Dendritic cell treated with granulocyte-macrophage colony-stimulating factor and Interleukin-4, amounts not matched to agents 40 ng/mL and 50 ng/mL, for 4 days (primary cell): ENCODE results near the gene ETV3L.

Experiments
- H3K27ac Mint-ChIP-seq: one replicate; pipeline ENCODE4 v1.8.0; 2022; ENCODE audit warnings: mild to moderate bottlenecking, mixed read lengths
- H3K27me3 Mint-ChIP-seq: one replicate; pipeline ENCODE4 v1.8.0; 2022; ENCODE audit warnings: mild to moderate bottlenecking, mixed read lengths
- H3K36me3 Mint-ChIP-seq: one replicate; pipeline ENCODE4 v1.8.0; 2022; ENCODE audit warnings: low read depth, mixed read lengths
- H3K4me1 Mint-ChIP-seq: one replicate; pipeline ENCODE4 v1.8.0; 2022; ENCODE audit warnings: low read depth, mixed read lengths
- H3K4me3 Mint-ChIP-seq: one replicate; pipeline ENCODE4 v1.8.0; 2022; ENCODE audit warnings: mild to moderate bottlenecking, moderate library complexity, mixed read lengths
- H3K9me3 Mint-ChIP-seq: one replicate; pipeline ENCODE4 v1.8.0; 2022; ENCODE audit warnings: mixed read lengths
- intact Hi-C: fragments of 100-400 bp; cut with micrococcal nuclease; formaldehyde crosslinking; loops from one replicate; pipeline ENCODE4 v1.15.0; 2022

The ETV3L gene

DNA sequence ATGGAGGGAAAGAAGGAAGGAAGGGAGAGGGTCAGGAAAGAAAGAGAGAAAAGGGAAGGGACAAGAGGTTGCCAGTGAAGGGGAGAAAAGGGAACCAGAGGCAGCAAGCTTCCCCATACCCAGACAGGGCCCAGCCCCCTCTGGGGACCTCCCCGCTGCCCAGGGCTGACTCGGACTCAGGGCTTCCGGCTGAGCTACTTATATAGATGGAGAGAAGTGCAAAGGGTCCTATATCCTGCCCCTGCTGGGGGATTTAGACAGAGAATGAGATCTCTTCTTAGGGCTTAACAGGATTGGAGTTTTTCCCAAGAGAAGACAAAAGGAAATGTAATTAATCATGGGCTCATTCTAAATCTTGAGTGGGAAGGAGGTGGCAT lies at the start of gene ETV3L:
Gene ETV3L, minus strand, starts transcription at position 176 of the 377 bp plus-strand sequence. CDS start 285 bp downstream, outside the sequence.
- no peak within 1 kb of the TSS for H3K27ac Mint-ChIP-seq
- peaks cover 46% of the 10 kb centered on the region for H3K4me1 Mint-ChIP-seq
- H3K4me3 Mint-ChIP-seq = no peak within 1 kb of the TSS
- intact Hi-C loops = no loop called here
- peaks cover 6% of the 10 kb centered on the region for H3K27me3 Mint-ChIP-seq
- H3K9me3 Mint-ChIP-seq = no peaks in the 10 kb centered on the region
- no peaks in the 10 kb centered on the region for H3K36me3 Mint-ChIP-seq

DNA sequence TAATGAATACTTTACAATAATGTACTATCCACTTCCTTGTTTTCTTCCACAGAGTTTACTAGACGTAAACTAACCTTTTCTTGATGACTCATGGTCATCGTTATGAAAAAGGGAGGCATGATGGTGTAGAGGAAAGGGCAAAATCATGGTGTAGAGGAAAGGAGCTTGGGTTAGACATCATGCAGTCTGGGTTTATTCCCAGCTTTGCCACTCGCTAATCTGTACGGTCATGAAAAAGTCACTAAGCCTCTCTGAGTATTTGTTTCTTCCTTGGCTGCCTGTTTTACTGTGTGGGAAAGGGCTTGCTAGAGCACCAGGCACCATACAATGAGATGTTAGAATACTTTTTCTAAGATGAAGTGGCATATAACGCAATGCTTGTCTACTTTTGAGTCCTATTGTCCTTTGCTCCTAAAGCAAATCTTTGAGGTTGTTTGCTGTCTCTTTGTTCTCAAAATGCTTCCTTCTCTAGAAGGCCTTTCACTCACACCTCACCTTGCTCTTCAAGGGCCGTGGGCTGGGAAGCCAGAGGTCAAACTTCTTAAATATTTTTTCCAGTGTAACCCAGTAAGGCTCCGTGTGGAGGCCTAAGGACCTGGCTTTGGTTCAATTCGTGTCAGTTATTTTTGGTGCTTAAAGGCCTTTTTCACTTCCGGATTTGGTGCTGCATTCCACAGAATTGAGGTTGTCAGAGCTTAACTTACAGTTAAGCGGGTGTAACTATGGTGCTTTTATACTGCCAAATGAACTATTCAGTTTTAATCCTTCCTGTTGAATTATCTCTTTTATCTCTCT lies 48.5 kb upstream of the ETV3L start:
- H3K27me3 Mint-ChIP-seq = peaks cover 2% of the 10 kb centered on the region
- H3K9me3 Mint-ChIP-seq = no peaks in the 10 kb centered on the region
- H3K27ac Mint-ChIP-seq = peak overlapping the region; percentile 96

GRCh38 chr1:157147037-157147436 lies 47.4 kb upstream of the ETV3L start:
- no peaks in the 10 kb centered on the region for H3K27me3 Mint-ChIP-seq
- no peak overlapping the region for H3K4me3 Mint-ChIP-seq
- no peaks in the 10 kb centered on the region for H3K36me3 Mint-ChIP-seq
- H3K4me1 Mint-ChIP-seq = peaks cover 75% of the 10 kb centered on the region
- H3K27ac Mint-ChIP-seq = peak overlapping the region; percentile 96
- intact Hi-C loops = no loop called here
- no peaks in the 10 kb centered on the region for H3K9me3 Mint-ChIP-seq

More for the DNA sequence above, 48.5 kb upstream of the ETV3L start:
- intact Hi-C loops = no loop called here
- Mint-ChIP-seq H3K4me1 (peaks cover 75% of the 10 kb centered on the region), H3K36me3 (no peaks in the 10 kb centered on the region), H3K4me3 (peak overlapping the region; percentile 44)

- Mint-ChIP-seq H3K27ac (no peak overlapping the region), H3K4me1 (peaks cover 73% of the 10 kb centered on the region), H3K9me3 (no peaks in the 10 kb centered on the region), H3K36me3 (no peaks in the 10 kb centered on the region), H3K4me3 (no peak overlapping the region), H3K27me3 (no peaks in the 10 kb centered on the region)
- intact Hi-C loops = no loop called here
Measured at GRCh38 chr1:157146244-157146643, 46.6 kb upstream of the ETV3L start.

DNA sequence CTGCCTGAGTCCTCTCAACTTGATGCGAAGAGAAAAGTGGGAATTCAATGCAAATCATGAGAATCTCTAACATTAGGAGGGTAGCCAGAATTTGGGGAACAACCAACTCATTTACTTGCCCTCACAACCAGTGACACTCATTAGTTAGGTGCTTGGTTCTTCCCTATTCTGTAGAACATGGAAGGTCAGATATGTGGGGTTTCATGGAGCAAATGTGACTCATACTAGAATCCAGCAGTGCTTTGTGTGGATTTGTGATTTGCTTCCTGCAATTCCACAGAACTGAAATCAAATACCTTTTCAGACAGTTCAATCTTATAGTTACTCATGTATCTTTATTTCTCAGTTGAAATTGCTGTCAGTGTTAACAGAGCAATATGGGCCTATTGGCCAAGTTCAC lies 45.5 kb upstream of the ETV3L start:
- peaks cover 72% of the 10 kb centered on the region for H3K4me1 Mint-ChIP-seq
- no peaks in the 10 kb centered on the region for H3K9me3 Mint-ChIP-seq
- intact Hi-C loops = no loop called here
- H3K4me3 Mint-ChIP-seq = no peak overlapping the region
- no peaks in the 10 kb centered on the region for H3K36me3 Mint-ChIP-seq
- no peaks in the 10 kb centered on the region for H3K27me3 Mint-ChIP-seq
- H3K27ac Mint-ChIP-seq = peak overlapping the region; percentile 72

GRCh38 chr1:157144509-157144908 lies 44.9 kb upstream of the ETV3L start:
- H3K4me1 Mint-ChIP-seq = peaks cover 69% of the 10 kb centered on the region

DNA sequence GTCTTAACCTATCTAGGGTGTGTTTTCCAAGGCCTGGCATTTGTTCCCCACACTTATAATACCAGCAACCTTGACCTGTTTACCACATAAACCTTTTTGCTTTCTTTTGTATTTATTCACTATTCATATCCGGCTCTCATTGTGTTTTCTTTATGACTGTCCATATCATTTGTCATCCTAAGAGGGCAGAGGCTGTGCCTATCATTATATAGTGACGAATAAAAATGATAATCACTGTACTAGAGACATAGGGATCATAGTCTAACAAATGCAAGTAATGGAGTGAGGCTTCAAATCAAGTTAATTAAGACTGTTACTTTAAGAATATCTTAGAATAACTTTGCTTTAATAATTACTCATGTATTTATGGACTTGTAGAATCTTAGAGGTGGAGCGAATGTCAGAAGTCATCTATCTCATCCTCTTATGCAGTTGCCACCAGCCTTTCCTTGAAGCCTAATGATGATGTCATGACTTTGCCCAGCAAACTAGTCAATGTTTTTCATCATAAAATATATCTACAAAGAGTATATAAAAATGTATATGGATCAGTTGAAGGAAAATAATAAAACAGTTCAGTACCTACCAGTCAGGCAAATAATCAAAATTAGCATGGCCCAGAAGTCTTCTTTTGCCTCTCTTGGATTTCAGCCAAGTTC lies 43.3 kb upstream of the ETV3L start:
- Mint-ChIP-seq H3K36me3 (peaks cover 11% of the 10 kb centered on the region), H3K4me1 (peaks cover 61% of the 10 kb centered on the region), H3K27ac (peak overlapping the region; percentile 78), H3K27me3 (no peaks in the 10 kb centered on the region), H3K9me3 (no peaks in the 10 kb centered on the region), H3K4me3 (no peak overlapping the region)
- intact Hi-C loops = no loop called here

More at GRCh38 chr1:157144509-157144908, 44.9 kb upstream of the ETV3L start:
- no peaks in the 10 kb centered on the region for H3K27me3 Mint-ChIP-seq
- peak overlapping the region; percentile 72 for H3K27ac Mint-ChIP-seq
- intact Hi-C loops = no loop called here
- no peaks in the 10 kb centered on the region for H3K36me3 Mint-ChIP-seq
- H3K4me3 Mint-ChIP-seq = no peak overlapping the region
- no peaks in the 10 kb centered on the region for H3K9me3 Mint-ChIP-seq

DNA sequence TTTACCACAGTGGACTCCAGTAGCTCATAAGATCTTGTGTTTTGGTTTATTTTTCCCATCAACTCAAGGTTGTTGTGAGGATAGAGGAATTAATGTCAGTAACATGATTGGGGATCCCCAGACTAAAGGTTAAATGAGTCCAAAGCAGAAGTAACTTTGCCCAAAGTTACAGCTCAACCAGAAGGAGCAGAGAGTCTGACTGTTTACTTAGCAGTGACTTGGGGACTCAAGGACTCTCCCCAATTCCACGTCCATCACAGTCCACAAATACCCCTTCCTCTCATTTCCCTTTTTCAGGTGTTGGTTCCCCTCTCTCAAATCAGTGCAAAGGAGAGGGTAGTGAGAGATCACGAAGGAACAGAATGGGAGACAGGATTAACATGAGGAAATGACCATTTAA lies 42.6 kb upstream of the ETV3L start:
- Mint-ChIP-seq H3K4me3 (no peak overlapping the region), H3K36me3 (peaks cover 18% of the 10 kb centered on the region), H3K27me3 (no peaks in the 10 kb centered on the region), H3K27ac (peak overlapping the region; percentile 78), H3K9me3 (no peaks in the 10 kb centered on the region), H3K4me1 (peaks cover 54% of the 10 kb centered on the region)
- intact Hi-C loops = no loop called here

DNA sequence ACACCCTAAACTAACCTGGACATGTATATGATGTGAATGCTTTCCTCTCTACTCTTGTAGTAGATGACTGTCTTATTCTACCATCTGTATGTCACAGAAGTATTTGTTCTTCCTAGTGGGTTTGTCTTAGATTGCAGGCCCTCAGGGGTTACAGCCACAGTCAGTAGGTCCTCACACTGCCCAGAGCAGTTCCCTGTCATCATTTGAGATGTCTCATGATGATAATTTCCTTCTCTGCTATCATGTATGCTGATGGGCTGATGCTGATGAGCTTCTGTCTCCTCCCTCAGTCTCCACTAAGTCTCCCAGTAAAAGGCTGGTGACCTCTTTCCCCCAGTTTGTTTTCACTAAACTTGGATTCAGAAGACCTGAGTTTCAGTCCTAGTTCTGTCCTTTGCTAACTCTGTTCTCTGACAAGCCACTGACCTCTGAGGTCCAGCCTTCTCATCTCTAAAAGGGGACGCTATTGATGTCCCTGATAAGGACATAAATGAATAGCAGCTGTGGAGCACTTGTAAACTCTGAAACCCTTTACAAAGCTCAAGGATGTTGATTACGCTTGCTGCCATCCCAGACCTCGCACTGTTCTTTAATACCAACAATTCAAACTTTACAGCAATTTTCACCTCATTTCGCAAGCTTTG lies 41.7 kb upstream of the ETV3L start:
- Mint-ChIP-seq H3K4me3 (no peak overlapping the region), H3K27ac (peak overlapping the region; percentile 40), H3K9me3 (no peaks in the 10 kb centered on the region), H3K4me1 (peaks cover 54% of the 10 kb centered on the region), H3K36me3 (peaks cover 24% of the 10 kb centered on the region), H3K27me3 (no peaks in the 10 kb centered on the region)
- intact Hi-C loops = no loop called here

- H3K9me3 Mint-ChIP-seq = no peaks in the 10 kb centered on the region
- intact Hi-C loops = no loop called here
- H3K4me1 Mint-ChIP-seq = peaks cover 63% of the 10 kb centered on the region
- no peaks in the 10 kb centered on the region for H3K27me3 Mint-ChIP-seq
- no peak overlapping the region for H3K4me3 Mint-ChIP-seq
- peaks cover 36% of the 10 kb centered on the region for H3K36me3 Mint-ChIP-seq
- H3K27ac Mint-ChIP-seq = peak overlapping the region; percentile 40
Measured at GRCh38 chr1:157140063-157140588, 40.5 kb upstream of the ETV3L start.

DNA sequence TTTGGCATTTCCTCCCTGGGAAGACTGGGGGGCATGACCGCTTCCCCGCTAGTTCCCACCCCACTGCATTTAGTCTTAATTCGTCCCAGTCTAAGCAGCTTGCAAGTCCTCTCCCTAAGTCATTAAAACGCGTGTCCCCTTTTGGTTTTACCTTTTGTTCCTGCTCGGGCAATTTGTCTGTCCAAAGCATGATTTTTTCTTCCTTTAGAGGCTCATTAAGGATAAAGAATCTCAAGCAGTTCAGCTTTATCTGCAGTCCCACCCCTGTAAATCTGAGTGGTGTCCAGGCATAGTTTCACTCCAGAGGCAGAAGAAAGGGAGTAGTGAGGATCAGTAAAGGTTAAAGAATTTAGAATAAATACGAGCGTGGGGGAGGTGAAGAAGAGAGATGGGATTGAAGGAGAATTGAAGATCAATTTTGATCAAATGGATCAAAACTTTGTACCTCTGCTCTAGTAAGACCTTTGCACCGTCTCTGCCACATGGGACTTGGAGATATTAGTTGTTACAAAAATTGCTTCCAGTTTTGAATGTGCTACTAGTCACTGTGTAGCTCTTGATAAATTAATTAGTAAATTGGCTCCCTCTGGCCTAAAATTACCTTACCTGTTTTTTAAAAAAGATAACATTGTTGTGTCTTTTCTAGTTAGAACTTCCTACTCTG lies 39.6 kb upstream of the ETV3L start:
- Mint-ChIP-seq H3K4me1 (peaks cover 63% of the 10 kb centered on the region), H3K27ac (peak overlapping the region; percentile 94)

DNA sequence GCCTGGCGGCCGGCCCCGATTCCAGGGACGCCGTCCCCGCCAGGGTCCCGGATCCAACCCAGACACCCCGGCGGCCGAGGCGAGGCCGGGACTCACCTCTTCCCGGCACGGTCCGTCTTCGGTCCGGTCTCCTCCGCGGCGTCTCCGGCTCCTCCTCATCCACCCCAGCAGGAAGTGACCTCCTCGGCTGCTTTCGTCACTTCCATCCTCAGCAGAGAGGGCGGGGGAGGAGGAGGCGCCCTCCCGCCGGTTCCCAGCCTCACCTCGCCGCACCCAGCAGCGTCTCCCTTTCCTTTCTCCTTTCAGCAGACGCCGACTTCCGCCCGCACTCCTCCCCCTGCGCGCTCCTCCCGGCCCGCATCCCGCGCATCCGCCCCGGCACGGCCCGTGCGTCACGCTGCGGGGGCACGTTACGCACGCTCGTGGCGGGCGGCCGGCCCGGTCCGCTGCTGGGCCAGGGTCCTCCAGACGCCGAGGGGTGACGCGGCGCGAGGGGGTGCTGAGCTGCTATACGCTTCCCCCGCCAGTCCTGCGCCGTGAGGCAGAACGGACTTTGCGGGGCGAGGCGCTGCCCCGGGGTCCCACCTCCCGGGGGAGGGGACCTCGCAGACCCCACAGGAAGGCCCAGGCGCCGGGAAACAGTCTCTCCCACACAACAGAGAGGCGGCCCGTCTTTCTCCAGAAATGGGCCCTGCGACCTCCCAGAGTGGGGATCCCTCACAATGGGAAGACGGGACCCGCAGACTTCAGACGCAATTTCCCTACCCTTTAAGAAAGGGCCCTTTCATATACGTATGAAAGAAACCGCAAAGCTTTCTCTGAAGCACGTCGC lies 38.8 kb upstream of the ETV3L start, which contains the start of gene ETV3:
Gene ETV3, minus strand, starts transcription at position 176 of the 832 bp plus-strand sequence. CDS start 2,043 bp downstream, outside the sequence.
- H3K4me1 Mint-ChIP-seq = peaks cover 62% of the 10 kb centered on the region

More for the DNA sequence above, 39.6 kb upstream of the ETV3L start:
- intact Hi-C loops = loop anchor here (2.0 kb wide), 1 partner anchor 16 kb away; no protein-coding TSS in a partner anchor
- peak overlapping the region; percentile 95 for H3K4me3 Mint-ChIP-seq
- H3K9me3 Mint-ChIP-seq = no peaks in the 10 kb centered on the region
- H3K36me3 Mint-ChIP-seq = peaks cover 45% of the 10 kb centered on the region
- H3K27me3 Mint-ChIP-seq = no peaks in the 10 kb centered on the region

More for the DNA sequence above, 38.8 kb upstream of the ETV3L start, which contains the start of gene ETV3:
- H3K27ac Mint-ChIP-seq = peak within 1 kb of the TSS; percentile 94
- H3K9me3 Mint-ChIP-seq = no peaks in the 10 kb centered on the region
- no peaks in the 10 kb centered on the region for H3K27me3 Mint-ChIP-seq
- intact Hi-C loops = loop anchor here (2.0 kb wide), 1 partner anchor 16 kb away; no protein-coding TSS in a partner anchor
- H3K36me3 Mint-ChIP-seq = peaks cover 53% of the 10 kb centered on the region
- peak within 1 kb of the TSS; percentile 95 for H3K4me3 Mint-ChIP-seq
